K562 (cell line): ENCODE measurements around the gene TXNRD2. TPM values are rescaled to one million over a fixed set of nuclear protein-coding genes. Genes with fewer than 3 reads are reported as not detected.

ENCODE experiments used
- ARID3B ChIP-seq: fragments of 250-450 bp; sonication (Bioruptor Pico); IDR thresholded peaks from 2 replicates; pipeline ENCODE4 v1.4.0; 2020; ENCODE audit warnings: borderline replicate concordance
- BMI1 ChIP-seq: fragments of 150-350 bp; IDR thresholded peaks from 2 replicates; pipeline ENCODE4 v1.6.1; 2014; ENCODE audit warnings: low read length
- CBFB ChIP-seq: sonication (generic); formaldehyde crosslinking; IDR thresholded peaks from 2 replicates; pipeline ENCODE4 v1.4.0; 2020; ENCODE audit warnings: mild to moderate bottlenecking, missing genetic modification reagents
- CLOCK ChIP-seq: fragments of 250-450 bp; sonication (Bioruptor Pico); IDR thresholded peaks from 2 replicates; pipeline ENCODE4 v1.4.0; 2020; ENCODE audit warnings: mild to moderate bottlenecking, moderate library complexity, borderline replicate concordance
- E2F1 ChIP-seq: sonication (generic); formaldehyde crosslinking; IDR thresholded peaks from 2 replicates; pipeline ENCODE4 v1.8.1; 2023; ENCODE audit warnings: mild to moderate bottlenecking, missing genetic modification reagents, moderate library complexity
- ESRRB ChIP-seq: fragments of 250-450 bp; sonication (Bioruptor Pico); IDR thresholded peaks from 2 replicates; pipeline ENCODE4 v1.5.0; 2020; ENCODE audit warnings: mild to moderate bottlenecking, moderate library complexity, borderline replicate concordance
- GTF2F1 ChIP-seq: IDR thresholded peaks from 2 replicates; pipeline ENCODE4 v1.6.1; 2011; ENCODE audit warnings: low read depth, low read length, improper control_type of control experiment
- LCOR ChIP-seq: sonication (generic); formaldehyde crosslinking; IDR thresholded peaks from 2 replicates; pipeline ENCODE4 v1.8.0; 2022; ENCODE audit warnings: mild to moderate bottlenecking, missing genetic modification reagents
- MAZ ChIP-seq, 2 experiments: fragments of 450-650 bp in 1 of 2; sonication (generic) in 1 of 2; formaldehyde crosslinking; IDR thresholded peaks in 1 of 2; conservative IDR thresholded peaks in 1 of 2; 2 replicates each; pipeline versions ENCODE4 v1.4.0 to v1.5.0; 2020; ENCODE audit warnings: mild to moderate bottlenecking in 1 of 2, missing genetic modification reagents in 1 of 2
- MLX ChIP-seq, 2 experiments: fragments of 450-650 bp in 1 of 2; sonication (generic) in 1 of 2; formaldehyde crosslinking; conservative IDR thresholded peaks; 2 replicates each; pipeline versions ENCODE4 v1.4.0 to v1.8.1; 2020 to 2022; ENCODE audit warnings: mild to moderate bottlenecking in 1 of 2, missing genetic modification reagents in 1 of 2
- SP2 ChIP-seq: IDR thresholded peaks from 2 replicates; pipeline ENCODE4 v1.6.1; 2011; ENCODE audit warnings: mild to moderate bottlenecking, low read depth, low read length, moderate library complexity; ENCODE audit not compliant: poor library complexity, severe bottlenecking; ENCODE audit errors: extremely low read depth
- SPI1 ChIP-seq: IDR thresholded peaks from 2 replicates; pipeline ENCODE4 v1.6.1; 2011; ENCODE audit warnings: low read depth, low read length, control low read depth, borderline replicate concordance
- TAL1 ChIP-seq: fragments of 450-650 bp; IDR thresholded peaks from 2 replicates; pipeline ENCODE4 v1.6.1; 2016; ENCODE audit warnings: mild to moderate bottlenecking
- ZNF280A ChIP-seq: fragments of 450-650 bp; IDR thresholded peaks from 2 replicates; pipeline ENCODE4 v1.6.1; 2018; ENCODE audit warnings: mild to moderate bottlenecking, low read depth; ENCODE audit not compliant: partially characterized antibody
- ZNF586 ChIP-seq: fragments of 450-650 bp; formaldehyde crosslinking; conservative IDR thresholded peaks from 2 replicates; pipeline ENCODE4 v1.4.0; 2020; ENCODE audit warnings: mild to moderate bottlenecking, moderate library complexity
- ZNF589 ChIP-seq: fragments of 200-800 bp; sonication (Bioruptor generic); IDR thresholded peaks from 2 replicates; pipeline ENCODE4 v1.6.1; 2016; ENCODE audit warnings: low read depth, missing genetic modification characterization, missing compliant biosample characterization
- ZNF695 ChIP-seq: fragments of 450-650 bp; formaldehyde crosslinking; IDR thresholded peaks from 2 replicates; pipeline ENCODE4 v1.4.0; 2020; ENCODE audit warnings: mild to moderate bottlenecking, moderate library complexity
- polyA plus RNA-seq, 8 experiments: library from polyadenylated mRNA; depleted of rRNA in 4 of 8; stranded (reverse) in 5 of 8; unstranded in 3 of 8; fragments of >200 nt; fragmentation: Nextera tagmentation in 2 of 8; fragmentation: Illumina TruSeq in 1 of 8; extraction: Ambion mirVana in 2 of 8; extraction: Trizol in 1 of 8; gene quantifications; 2 replicates each; pipeline versions ENCODE4 v1.2.1 to v1.2.3, GENCODE V29; 2011 to 2014; ENCODE audit warnings: inconsistent platforms in 1 of 8, missing spikeins in 1 of 8
- total RNA-seq, 7 experiments: library from RNA; depleted of rRNA in 6 of 7; stranded (reverse); fragments of >200 nt in 6 of 7; fragmentation: Illumina TruSeq in 2 of 7; extraction: Trizol in 2 of 7; gene quantifications; 2 replicates each; pipeline versions ENCODE4 v1.2.1 to v1.2.3, GENCODE V29; 2011 to 2021; ENCODE audit warnings: low replicate concordance in 1 of 7

TXNRD2 gene
- total and polyA plus RNA-seq, 9 of the 15 experiments (the other 6 are each of a cell fraction or from before 2014, with no cell fraction given), result 3.3 to 80.2 (median 49.4) TPM

- TF ChIP-seq ZNF280A (no peak), CBFB (no peak), SPI1 (no peak), ZNF586 (CRISPR knock-in tag) (no peak), ARID3B (CRISPR knock-in tag) (0 out of 2 replicates have a peak, but pooled peaks have one; percentile 49), E2F1 (CRISPR knock-in tag) (no peak), SP2 (no peak), TAL1 (no peak), GTF2F1 (no peak), MLX (CRISPR knock-in tag; conservative IDR thresholded peaks at IDR 0.05) (no peak), ESRRB (CRISPR knock-in tag) (no peak), CLOCK (CRISPR knock-in tag) (no peak), ZNF695 (CRISPR knock-in tag) (no peak), MAZ (CRISPR knock-in tag; conservative IDR thresholded peaks at IDR 0.05 in 1 of 2, IDR thresholded peaks at IDR 0.05 in 1 of 2) (no peak), LCOR (CRISPR knock-in tag) (no peak), ZNF589 (CRISPR knock-in tag) (no peak), BMI1 (no peak)
These were observed 21.5 kb upstream of the TXNRD2 start (continued) for GRCh38 chr22:19962909-19963806.
